ENCODE results near the gene GARIN5B. TPM values are rescaled to one million over a fixed set of nuclear protein-coding genes. Genes with fewer than 3 reads are reported as not detected.

The GARIN5B gene
- total RNA-seq, 1 experiment from 2014 or later, result not detected

DNA sequence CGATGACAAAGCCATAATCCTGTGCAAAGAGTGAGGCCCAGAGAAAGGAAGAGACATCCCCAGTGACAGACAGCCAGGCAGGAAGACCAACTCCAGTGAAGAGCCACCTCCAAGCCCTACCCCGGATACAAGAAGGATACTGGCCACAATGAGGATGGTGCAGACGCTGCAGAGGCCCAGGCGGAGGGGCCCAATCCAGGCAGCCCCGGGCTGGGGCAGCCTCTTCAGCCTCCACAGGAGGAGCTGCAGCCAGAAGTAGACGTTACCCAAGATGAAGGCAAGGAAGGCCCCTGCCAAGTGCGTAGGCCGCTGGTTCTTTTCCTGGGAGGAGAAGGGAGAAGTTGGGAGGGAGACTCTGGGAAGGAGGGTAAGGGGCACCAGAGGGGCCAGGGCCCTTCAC lies 46.4 kb downstream of the GARIN5B start:
- BruUV-seq (replicated peaks), result no TSS peak
- peaks cover 10% of the 10 kb centered on the region for H3K27me3 Mint-ChIP-seq (ENCODE audit: insufficient read depth, unreplicated experiment)
- no peaks in the 10 kb centered on the region for H3K36me3 Mint-ChIP-seq (ENCODE audit: insufficient read depth, unreplicated experiment)
- TF ChIP-seq, protein P1, sequence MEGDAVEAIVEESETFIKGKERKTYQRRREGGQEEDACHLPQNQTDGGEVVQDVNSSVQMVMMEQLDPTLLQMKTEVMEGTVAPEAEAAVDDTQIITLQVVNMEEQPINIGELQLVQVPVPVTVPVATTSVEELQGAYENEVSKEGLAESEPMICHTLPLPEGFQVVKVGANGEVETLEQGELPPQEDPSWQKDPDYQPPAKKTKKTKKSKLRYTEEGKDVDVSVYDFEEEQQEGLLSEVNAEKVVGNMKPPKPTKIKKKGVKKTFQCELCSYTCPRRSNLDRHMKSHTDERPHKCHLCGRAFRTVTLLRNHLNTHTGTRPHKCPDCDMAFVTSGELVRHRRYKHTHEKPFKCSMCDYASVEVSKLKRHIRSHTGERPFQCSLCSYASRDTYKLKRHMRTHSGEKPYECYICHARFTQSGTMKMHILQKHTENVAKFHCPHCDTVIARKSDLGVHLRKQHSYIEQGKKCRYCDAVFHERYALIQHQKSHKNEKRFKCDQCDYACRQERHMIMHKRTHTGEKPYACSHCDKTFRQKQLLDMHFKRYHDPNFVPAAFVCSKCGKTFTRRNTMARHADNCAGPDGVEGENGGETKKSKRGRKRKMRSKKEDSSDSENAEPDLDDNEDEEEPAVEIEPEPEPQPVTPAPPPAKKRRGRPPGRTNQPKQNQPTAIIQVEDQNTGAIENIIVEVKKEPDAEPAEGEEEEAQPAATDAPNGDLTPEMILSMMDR (IDR thresholded peaks at IDR 0.05; ENCODE audit: unreplicated experiment), result no peak
- no peak for DNase-seq (ENCODE audit: unreplicated experiment)
- CTCF ChIA-PET, result interaction anchor here (0.8 to 7.6 kb wide), 4 partner anchors 15 to 66 kb away, joined by 3 to 58 read pairs (median 4); no protein-coding TSS in a partner anchor
- no peak overlapping the region for H3K27ac Mint-ChIP-seq (ENCODE audit: low read depth, unreplicated experiment)
- intact Hi-C loops (cut with micrococcal nuclease), result no loop called here
- no peaks in the 10 kb centered on the region for H3K9me3 Mint-ChIP-seq (ENCODE audit: unreplicated experiment)
- no peak overlapping the region for H3K4me3 Mint-ChIP-seq (ENCODE audit: unreplicated experiment)
- no peaks in the 10 kb centered on the region for H3K4me1 Mint-ChIP-seq (ENCODE audit: insufficient read depth, unreplicated experiment)
- POLR2A ChIA-PET, result no interaction called here

DNA sequence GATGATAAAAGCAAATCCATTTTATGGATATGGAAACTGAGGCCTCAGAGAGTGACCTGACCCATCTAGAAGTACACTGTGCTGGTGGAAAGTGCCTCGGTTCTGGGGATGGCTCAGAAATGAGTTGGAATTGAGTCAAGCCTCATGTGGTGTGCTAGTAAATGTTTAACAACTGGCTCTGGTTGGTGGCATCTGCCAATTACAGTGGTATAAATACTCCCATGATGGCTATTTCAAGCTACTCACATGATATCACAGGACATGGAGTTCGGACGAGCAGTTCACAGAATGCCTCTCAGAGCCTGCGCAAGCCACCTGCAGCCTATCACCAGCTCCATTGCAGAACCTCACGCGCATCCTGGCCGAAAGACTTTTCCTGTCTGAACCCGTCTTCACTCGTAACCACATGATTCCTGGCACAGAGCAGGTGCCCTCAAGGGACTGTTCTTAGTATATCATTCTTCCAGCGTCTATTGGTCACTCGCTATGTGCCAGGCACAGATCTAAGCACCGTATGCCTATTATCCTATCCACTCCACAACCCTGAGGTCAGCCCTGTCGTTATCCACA lies 47.0 kb downstream of the GARIN5B start:
- no peak overlapping the region for H3K4me3 Mint-ChIP-seq (ENCODE audit: unreplicated experiment)
- no peaks in the 10 kb centered on the region for H3K36me3 Mint-ChIP-seq (ENCODE audit: insufficient read depth, unreplicated experiment)
- intact Hi-C loops (cut with micrococcal nuclease), result no loop called here
- no peak overlapping the region for H3K27ac Mint-ChIP-seq (ENCODE audit: low read depth, unreplicated experiment)
- CTCF ChIA-PET, result interaction anchor here (0.9 to 1.3 kb wide), 3 partner anchors 15 to 152 kb away, joined by 3 to 5 read pairs (median 4); no protein-coding TSS in a partner anchor
- DNase-seq (ENCODE audit: unreplicated experiment), result no peak
- POLR2A ChIA-PET, result no interaction called here
- BruUV-seq (replicated peaks), result no TSS peak
- H3K27me3 Mint-ChIP-seq (ENCODE audit: insufficient read depth, unreplicated experiment), result peaks cover 3% of the 10 kb centered on the region
- H3K4me1 Mint-ChIP-seq (ENCODE audit: insufficient read depth, unreplicated experiment), result no peaks in the 10 kb centered on the region
- TF ChIP-seq, protein P1 (IDR thresholded peaks at IDR 0.05; ENCODE audit: unreplicated experiment), result no peak
- no peaks in the 10 kb centered on the region for H3K9me3 Mint-ChIP-seq (ENCODE audit: unreplicated experiment)

DNA sequence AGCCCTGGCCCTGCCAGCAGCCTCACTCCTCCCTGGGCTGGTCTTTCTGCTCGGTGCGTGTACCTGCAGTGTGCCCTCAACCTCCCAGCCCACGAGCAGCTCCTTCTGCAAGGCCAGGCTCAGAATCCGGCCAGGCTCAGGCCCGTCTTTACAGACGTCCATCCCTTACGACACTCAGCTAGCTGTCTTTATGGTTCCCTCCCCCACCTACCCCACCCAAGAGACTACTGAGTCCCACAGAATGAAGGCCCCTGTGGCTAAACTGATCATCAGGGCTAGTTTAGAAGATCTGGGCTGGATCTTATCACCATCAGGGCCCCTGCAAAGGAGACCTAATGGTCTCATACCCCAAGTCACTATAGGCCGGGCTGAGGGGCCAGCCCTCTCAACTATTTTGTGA lies 48.7 kb downstream of the GARIN5B start:
- Mint-ChIP-seq H3K4me3 (ENCODE audit: unreplicated experiment) (no peak overlapping the region), H3K36me3 (ENCODE audit: insufficient read depth, unreplicated experiment) (peaks cover 5% of the 10 kb centered on the region), H3K27me3 (ENCODE audit: insufficient read depth, unreplicated experiment) (no peaks in the 10 kb centered on the region), H3K4me1 (ENCODE audit: insufficient read depth, unreplicated experiment) (no peaks in the 10 kb centered on the region), H3K27ac (ENCODE audit: low read depth, unreplicated experiment) (no peak overlapping the region), H3K9me3 (ENCODE audit: unreplicated experiment) (no peaks in the 10 kb centered on the region)
- no peak for DNase-seq (ENCODE audit: unreplicated experiment)
- TF ChIP-seq, protein P1 (IDR thresholded peaks at IDR 0.05; ENCODE audit: unreplicated experiment), result no peak
- no TSS peak for BruUV-seq (replicated peaks)
- ChIA-PET CTCF (interaction anchor here (0.9 kb wide), 1 partner anchor 22 kb away, joined by 4 read pairs; no protein-coding TSS in a partner anchor), POLR2A (interaction anchor here (1.1 to 1.6 kb wide), 2 partner anchors 18 to 22 kb away, joined by 3 to 6 read pairs; no protein-coding TSS in a partner anchor)
- intact Hi-C loops (cut with micrococcal nuclease), result no loop called here

DNA sequence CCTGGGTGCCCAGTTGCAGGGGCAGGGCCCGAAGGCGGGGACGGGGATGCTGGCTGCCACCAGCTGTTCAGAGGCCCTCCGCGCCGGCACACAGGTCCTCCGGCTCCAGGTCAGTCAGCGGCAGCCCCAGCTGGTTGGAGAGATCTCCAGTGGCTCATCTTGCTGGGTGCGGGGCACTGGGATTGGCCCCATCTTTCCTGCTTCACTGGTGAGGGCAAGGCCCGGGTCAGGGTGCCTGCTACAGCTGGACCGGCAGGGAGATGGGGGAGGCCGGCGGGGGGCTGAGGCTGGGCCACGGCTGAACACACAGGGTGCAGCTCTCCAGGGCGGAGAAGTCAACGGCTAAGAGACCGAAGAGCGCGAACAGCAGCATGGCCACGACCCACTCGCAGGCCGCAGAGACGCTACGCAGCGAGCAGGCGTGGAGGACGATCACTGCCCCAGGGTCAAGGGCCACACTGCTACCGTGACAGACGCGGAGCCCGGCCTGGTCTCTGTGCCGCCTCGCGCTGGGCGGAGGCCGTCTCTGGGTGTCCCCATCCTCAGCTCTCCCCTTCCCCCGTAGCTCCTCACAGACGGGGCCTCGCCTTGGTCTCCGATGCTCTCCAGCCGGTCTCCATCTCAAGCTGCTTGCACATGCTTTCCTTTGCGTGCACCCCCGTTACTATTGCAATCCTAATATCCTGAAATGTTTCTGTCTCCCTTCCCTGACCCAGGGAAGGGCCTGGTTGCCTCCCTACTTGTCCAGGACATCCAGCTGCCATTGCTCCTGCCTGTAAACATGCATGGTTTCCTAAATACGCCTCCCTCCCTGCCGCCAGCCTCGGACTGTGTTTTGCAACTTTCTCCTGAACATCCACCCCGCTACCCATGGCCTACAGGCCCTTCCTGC lies 50.2 kb downstream of the GARIN5B start:
- TF ChIP-seq, protein P1 (IDR thresholded peaks at IDR 0.05; ENCODE audit: unreplicated experiment), result no peak
- H3K4me1 Mint-ChIP-seq (ENCODE audit: insufficient read depth, unreplicated experiment), result no peaks in the 10 kb centered on the region
- H3K9me3 Mint-ChIP-seq (ENCODE audit: unreplicated experiment), result no peaks in the 10 kb centered on the region
- intact Hi-C loops (cut with micrococcal nuclease), result no loop called here
- H3K27ac Mint-ChIP-seq (ENCODE audit: low read depth, unreplicated experiment), result no peak overlapping the region
- ChIA-PET CTCF (interaction anchor here (1.7 to 3.3 kb wide), 2 partner anchors 11 to 155 kb away, joined by 3 to 28 read pairs; no protein-coding TSS in a partner anchor), POLR2A (interaction anchor here (1.3 to 1.4 kb wide), 2 partner anchors 26 to 123 kb away, joined by 3 read pairs; no protein-coding TSS in a partner anchor)
- H3K36me3 Mint-ChIP-seq (ENCODE audit: insufficient read depth, unreplicated experiment), result peaks cover 5% of the 10 kb centered on the region
- DNase-seq (ENCODE audit: unreplicated experiment), result no peak
- BruUV-seq (replicated peaks), result no TSS peak
- H3K27me3 Mint-ChIP-seq (ENCODE audit: insufficient read depth, unreplicated experiment), result no peaks in the 10 kb centered on the region
- no peak overlapping the region for H3K4me3 Mint-ChIP-seq (ENCODE audit: unreplicated experiment)
